GM19025 (cell line): Measurements from ENCODE around the gene REEP5.
"Not testable (repeated sequence)": the region's sequence is repeated elsewhere in the genome, so short reads cannot be mapped to it uniquely, and the experiment has no call there.

Source experiments
- ATAC-seq: cut with Tn5 transposase; IDR thresholded peaks from one replicate; pipeline ENCODE4 v1.9.1; 2021; ENCODE audit warnings: mild to moderate bottlenecking, low read depth, moderate library complexity; ENCODE audit not compliant: unreplicated experiment

The REEP5 gene

GRCh38 chr5:112895682-112896081 is 26.3 kb downstream of the REEP5 start:
- no peak for ATAC-seq

GRCh38 chr5:112892776-112893175 is 29.3 kb downstream of the REEP5 start:
- ATAC-seq, result no peak

GRCh38 chr5:112892066-112892465 is 30.0 kb downstream of the REEP5 start:
- ATAC-seq, result not testable (repeated sequence)

- ATAC-seq, result no peak
Observed at GRCh38 chr5:112886975-112887374, 35.1 kb downstream of the REEP5 start.

- ATAC-seq, result no peak
Observed at GRCh38 chr5:112885001-112885400, 37.0 kb downstream of the REEP5 start.

GRCh38 chr5:112883192-112883591 is 38.8 kb downstream of the REEP5 start:
- ATAC-seq, result no peak

GRCh38 chr5:112880219-112880964 is 41.6 kb downstream of the REEP5 start:
- no peak for ATAC-seq

- no peak for ATAC-seq
Observed at GRCh38 chr5:112878760-112879159, 43.3 kb downstream of the REEP5 start.

GRCh38 chr5:112878101-112878500 is 43.9 kb downstream of the REEP5 start:
- no peak for ATAC-seq

GRCh38 chr5:112876362-112876761 is 45.7 kb downstream of the REEP5 start:
- ATAC-seq, result no peak

- no peak for ATAC-seq
Observed at GRCh38 chr5:112870966-112871365, 51.1 kb downstream of the REEP5 start.

- no peak for ATAC-seq
Observed at GRCh38 chr5:112869948-112870347, 52.1 kb downstream of the REEP5 start.

GRCh38 chr5:112867411-112867810 is 54.6 kb downstream of the REEP5 start:
- no peak for ATAC-seq

GRCh38 chr5:112866739-112867138 is 55.3 kb downstream of the REEP5 start:
- no peak for ATAC-seq

- ATAC-seq, result no peak
Observed at GRCh38 chr5:112865128-112865527, 56.9 kb downstream of the REEP5 start.

- ATAC-seq, result no peak
Observed at GRCh38 chr5:112863549-112863948, 58.5 kb downstream of the REEP5 start.

- no peak for ATAC-seq
Observed at GRCh38 chr5:112862085-112862484, 59.9 kb downstream of the REEP5 start.

GRCh38 chr5:112861638-112861985 is 60.4 kb downstream of the REEP5 start:
- ATAC-seq, result no peak

GRCh38 chr5:112860929-112861637 is 60.9 kb downstream of the REEP5 start, which contains the start of gene SRP19:
TSS of gene SRP19 (plus strand) at chr5:112861287. CDS start at chr5:112861377, 90 bp downstream.
- peak; percentile 98 for ATAC-seq

GRCh38 chr5:112860571-112860928 is 61.5 kb downstream of the REEP5 start:
- not testable (repeated sequence) for ATAC-seq

- ATAC-seq, result no peak
Observed at GRCh38 chr5:112857866-112858265, 64.2 kb downstream of the REEP5 start.

- no peak for ATAC-seq
Observed at GRCh38 chr5:112854651-112855050, 67.4 kb downstream of the REEP5 start.
